RKO (cell line): ENCODE measurements around the gene ZNF654.
"Not testable (repeated sequence)": the region's sequence is repeated elsewhere in the genome, so short reads cannot be mapped to it uniquely, and the experiment has no call there.

Experiments
- DNase-seq: peaks from one replicate; pipeline ENCODE4 v3.0.0-alpha.2; 2016; ENCODE audit warnings: low spot score

Gene ZNF654

DNA sequence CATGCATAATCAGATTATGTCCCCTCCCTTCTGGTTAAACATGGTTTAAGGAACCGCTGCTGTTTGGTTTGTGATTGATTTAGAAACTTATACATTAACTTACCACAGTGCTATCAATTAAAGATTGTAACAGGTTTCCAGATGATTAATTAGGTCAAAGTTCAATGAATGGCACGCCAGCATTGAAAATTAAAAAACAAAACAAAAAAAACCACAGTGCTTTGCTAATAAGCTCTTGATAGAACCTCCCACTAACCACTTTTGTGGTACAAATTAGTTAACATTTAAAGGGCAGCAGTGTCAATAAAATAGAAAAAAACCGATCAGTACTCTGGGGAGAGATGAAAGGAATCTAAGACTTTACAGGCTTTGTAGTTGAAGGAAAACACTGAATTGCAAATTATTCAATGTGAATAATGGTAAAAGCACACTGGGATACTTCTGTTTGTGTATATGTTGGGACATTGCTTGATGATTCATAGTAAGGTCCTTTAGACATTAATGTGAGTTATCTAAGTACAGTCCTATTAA, 83.1 kb downstream of the ZNF654 start:
- no peak for DNase-seq

- DNase-seq = no peak
These were observed 88.2 kb downstream of the ZNF654 start for GRCh38 chr3:88147261-88147660.

GRCh38 chr3:88148651-88149050, 89.6 kb downstream of the ZNF654 start:
- DNase-seq = no peak

- DNase-seq = peak; percentile 76
These were observed 90.0 kb downstream of the ZNF654 start for GRCh38 chr3:88149101-88149508.

DNA sequence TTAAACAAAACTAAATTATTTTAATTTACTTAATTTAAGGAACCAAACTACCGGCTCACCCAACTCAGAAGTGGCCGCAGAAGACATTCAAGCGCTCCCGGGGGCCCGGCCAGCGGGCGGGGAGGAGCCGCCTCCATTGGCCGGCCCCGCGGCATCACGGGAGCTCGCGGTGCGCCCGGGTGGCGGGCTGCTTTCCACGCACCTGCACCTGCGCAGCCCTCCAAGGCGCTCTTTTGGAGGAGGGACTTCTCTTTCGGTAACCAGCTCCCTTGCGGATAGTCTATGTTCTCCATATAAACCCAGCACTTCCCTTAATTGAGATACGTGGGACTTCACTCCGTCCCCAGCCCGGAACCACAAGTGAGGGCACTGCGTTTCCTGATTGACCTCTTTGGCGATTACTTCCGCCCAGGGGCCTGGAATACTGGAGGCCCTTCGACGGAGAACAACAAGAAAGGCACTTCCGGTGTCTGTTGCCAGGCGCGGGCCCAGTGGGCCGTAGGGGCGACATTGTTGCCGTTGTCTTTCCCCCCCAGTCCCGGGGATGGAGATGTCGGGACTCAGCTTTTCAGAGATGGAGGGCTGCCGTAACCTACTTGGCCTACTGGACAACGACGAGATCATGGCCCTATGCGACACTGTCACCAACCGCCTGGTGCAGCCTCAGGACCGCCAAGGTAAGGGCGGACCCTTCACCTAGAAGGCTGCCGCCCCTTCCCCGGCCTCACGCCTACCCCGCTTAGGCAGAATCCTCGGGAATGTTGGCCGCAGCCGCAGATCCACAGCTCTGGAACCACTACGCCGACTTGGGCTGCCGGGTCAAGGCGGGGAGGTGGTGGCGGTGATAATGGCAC, 90.7 kb downstream of the ZNF654 start, which contains the start of gene C3orf38:
Gene C3orf38 (plus strand): TSS at position 451 of the 854 bp plus-strand sequence. CDS start 94 bp downstream, at position 545.
- peak; percentile 94 for DNase-seq

GRCh38 chr3:88150371-88150770, 91.3 kb downstream of the ZNF654 start:
- peak; percentile 57 for DNase-seq

DNA sequence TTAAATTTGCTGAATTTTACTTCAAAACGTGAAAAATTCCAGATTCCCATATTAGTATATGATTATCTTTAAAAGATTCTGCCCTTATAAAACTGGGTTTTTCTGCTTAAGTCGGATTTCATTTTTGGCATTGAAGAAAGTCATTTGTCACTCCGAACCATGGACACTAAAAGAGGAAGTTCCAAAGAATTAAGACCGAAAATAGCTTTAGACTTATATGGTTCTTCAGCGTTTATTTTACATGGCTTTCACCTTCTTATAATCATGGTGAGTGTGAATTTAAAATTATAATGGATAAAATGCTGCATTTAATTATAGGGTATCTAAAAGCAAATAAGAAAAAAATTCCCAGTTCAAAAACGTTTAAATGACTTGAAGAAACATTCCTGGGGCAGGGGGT, 91.8 kb downstream of the ZNF654 start:
- DNase-seq = no peak

GRCh38 chr3:88151358-88151757, 92.3 kb downstream of the ZNF654 start:
- DNase-seq = peak; percentile 77

DNA sequence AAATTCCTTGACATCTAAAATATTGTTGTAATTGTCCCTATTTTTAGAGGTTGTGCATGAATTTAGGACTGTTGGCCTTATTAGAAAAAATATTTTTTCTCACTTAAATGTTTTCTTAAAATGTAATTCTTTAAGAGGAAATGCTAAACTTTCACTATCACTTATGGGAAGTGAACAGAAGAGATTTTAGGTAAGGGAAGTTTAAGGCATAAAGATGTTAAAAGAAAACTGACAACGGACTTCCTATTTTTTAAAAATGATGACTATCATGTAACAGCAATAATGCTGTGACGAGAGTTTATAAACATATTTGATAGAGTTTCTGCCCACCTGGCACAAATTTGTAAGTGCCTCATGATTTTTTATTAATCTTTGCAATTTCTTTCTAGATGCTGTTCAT, 93.8 kb downstream of the ZNF654 start:
- no peak for DNase-seq

DNA sequence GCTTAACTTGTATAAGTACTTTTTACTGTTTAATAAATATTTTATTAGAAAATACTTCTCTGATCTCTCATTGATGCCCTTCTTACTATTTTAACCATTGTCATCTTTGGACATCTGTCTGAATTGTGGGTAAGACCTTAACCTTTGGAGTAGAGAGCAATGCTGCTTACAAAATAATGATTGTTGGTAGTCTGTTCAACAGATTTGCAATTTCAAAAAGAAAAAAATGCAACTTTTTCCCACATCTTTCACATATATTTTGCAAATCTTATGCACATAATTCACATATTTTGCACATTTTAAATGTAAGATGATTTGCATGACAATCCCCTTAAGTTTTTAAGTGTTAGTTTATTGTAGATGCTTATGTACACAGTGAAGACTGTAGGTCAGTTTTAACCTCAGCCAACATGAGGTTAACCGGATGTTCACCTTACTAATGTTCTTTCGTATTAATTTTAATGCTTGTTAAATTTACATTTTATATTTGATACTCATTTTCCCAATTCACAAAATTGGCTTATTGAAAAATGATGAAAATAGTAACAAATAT, 107.4 kb downstream of the ZNF654 start:
- no peak for DNase-seq

DNA sequence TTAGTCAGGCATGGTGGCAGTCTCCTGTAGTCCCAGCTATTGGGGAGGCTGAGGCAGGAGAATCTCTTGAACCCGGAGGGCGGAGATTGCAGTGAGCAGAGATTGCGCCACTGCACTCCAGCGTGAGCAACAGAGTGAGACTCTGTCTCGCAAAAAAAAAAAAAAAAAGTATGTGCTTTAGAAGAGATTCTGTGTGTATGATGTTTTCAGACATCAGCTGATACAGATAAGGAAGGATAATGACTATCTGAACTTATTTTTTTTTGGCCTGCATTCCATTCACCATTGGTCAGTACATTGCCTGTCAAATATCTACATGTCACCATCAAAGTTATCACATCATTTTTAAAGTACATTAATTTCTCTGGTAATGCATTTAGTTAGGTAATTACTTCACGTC, 108.1 kb downstream of the ZNF654 start:
- no peak for DNase-seq

- no peak for DNase-seq
These were observed 108.6 kb downstream of the ZNF654 start for GRCh38 chr3:88167704-88168103.

DNA sequence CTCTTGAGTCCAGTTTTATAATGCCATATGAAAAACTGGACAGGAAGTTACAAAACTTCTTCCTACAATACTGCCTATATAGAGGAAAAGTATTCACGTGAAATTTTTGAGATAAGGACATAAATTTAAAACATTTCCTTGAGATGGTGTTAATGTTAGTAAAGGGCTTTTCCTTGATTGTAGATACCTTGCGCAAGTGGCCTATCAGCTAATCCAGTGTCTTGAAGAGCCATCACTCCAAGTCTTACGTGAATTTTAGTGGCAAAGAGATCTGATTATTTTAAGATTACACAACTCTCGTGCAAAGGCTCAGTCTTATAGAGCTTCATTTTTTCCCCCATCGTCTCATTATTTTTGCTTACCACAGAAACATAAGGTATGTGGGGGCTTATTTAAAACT, 109.1 kb downstream of the ZNF654 start:
- DNase-seq = no peak

DNA sequence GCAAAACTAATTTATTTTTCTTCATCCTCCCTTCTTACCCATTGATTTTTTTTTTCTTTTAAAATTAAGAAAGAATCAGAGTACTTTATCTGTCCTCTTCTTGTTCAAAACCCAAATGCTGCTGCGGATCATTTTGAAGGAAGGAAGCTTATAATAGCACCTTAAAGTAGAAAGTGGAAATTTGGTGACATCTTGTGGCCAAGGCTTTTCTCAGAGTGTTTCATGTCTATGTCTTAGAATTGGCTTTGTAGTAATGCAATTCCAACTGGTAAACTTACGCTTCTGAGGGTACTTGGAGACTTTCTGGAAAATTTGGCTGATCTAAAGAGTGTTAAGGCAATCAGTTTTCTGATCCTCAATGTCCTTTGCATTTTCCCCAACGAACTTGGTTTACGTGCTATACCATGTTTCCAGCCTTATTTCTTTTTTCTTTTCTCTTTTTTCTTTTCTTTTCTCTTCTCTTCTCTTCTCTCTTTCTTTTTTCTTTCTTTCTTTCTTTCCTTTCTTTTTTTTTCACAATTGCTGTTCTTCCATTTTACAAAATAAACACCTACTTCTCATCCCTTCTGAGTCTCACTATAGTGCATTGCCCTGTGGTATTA, 121.4 kb downstream of the ZNF654 start:
- DNase-seq = peak; percentile 79

DNA sequence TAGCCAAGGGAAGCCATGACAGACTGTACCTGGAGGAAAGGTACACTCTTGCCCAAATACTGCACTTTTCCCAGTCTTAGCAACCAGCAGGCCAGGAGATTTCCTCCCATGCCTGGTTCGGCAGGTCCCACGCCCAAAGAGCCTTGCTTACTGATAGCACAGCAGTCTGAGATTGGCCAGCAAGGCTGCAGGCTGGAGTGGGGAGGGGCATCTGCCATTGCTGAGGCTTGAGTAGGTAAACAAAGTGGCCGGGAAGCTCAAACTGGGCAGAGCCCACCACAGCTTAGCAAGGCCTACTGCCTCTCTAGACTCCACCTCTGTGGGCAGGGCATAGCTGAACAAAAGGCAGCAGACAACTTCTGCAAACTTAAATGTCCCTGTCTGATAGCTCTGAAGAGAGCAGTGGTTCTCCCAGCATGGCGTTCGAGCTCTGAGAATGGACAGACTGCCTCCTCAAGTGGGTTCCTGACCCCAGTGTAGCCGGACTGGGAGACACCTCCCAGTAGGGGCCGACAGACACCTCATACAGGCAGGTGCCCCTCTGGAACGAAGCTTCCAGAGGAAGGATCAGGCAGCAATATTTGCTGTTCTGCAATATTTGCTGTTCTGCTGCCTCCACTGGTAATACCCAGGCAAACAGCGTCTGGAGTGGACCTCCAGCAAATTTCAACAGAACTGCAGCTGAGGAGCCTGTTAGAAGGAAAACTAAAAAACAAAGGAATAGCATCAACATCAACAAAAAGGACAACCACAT, 123.3 kb downstream of the ZNF654 start:
- DNase-seq = not testable (repeated sequence)

DNA sequence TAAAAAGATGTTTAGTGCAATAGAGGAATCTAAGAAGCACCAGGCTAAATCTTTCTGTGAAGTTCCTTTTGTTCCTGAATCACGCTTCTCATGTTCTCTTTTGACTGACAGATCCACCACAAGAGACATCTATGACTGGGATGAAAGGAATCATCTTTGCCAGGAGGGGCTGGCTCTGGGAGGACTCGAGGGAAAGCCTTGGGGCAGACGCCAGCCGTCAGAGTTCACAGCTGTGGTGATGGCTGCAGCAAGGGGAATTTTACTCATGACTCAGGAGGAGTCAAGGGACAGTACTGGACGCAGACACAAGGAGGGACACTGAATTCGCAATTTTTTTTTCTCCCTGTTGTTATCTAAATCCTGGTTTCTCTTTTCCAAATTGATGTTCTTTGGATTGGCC, 129.4 kb downstream of the ZNF654 start:
- no peak for DNase-seq

- no peak for DNase-seq
These were observed 130.3 kb downstream of the ZNF654 start for GRCh38 chr3:88189361-88189810.

DNA sequence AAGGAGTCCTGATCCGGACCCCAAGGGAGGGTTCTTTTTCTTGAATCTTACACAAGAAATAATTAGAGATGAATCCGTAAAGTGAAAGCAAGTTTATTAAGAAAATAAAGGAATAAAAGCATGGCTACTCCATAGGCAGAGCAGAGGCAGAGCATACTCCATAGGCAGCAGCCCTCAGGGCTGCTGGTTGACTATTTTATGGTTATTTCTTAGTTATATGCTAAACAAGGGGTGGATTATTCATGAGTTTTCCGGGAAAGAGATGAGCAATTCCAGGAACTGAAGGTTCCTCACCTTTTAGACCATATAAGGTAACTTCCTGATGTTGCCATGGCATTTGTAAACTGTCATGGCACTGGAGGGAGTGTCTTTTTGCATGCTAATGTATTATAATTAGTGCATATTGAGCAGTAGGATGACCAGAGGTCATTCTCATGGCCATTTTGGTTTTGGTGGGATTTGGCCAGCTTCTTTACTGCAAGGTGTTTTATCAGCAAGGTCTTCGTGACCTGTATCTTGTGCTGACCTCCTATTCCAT, 132.9 kb downstream of the ZNF654 start:
- no peak for DNase-seq

GRCh38 chr3:88192631-88193030, 133.6 kb downstream of the ZNF654 start:
- DNase-seq = no peak
